Erythroblast (primary cell): ENCODE data around the gene ADSS2.

Experiments used
- GATA1 ChIP-seq: IDR thresholded peaks from 2 replicates; pipeline ENCODE4 v1.6.1; 2011; ENCODE audit warnings: low read depth, mild to moderate bottlenecking, control low read depth, low read length, moderate library complexity
- POLR2A ChIP-seq: IDR thresholded peaks from 2 replicates; pipeline ENCODE4 v1.6.1; 2011; ENCODE audit warnings: mild to moderate bottlenecking, low read length

DNA sequence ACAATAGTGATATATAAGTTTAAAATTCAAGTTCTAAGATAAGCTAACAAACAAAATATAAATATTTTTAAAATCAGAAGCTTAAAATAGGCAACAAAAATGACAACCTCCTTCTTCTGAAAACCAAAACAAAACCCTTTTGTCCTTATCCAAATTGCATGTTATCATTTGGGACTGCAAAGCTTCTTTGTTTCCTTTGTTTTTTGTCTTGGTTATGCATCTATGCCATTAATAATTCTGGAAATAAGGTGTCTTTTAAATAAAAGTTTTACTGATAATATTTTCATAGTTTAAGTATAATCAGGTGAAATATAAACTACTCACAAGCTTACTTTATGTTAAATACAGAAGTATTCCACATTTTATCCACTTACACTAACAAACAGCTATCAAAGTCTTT lies 20.5 kb downstream of the ADSS2 start:
- TF ChIP-seq POLR2A: no peak
- no peak for TF ChIP-seq GATA1
